CD4-positive, alpha-beta T cell treated with Interleukin-12 subunit alpha and Interleukin-12 subunit beta, for 1 hour (primary cell): ENCODE data around the gene FTH1.
A peak's percentile ranks its signal among the peaks of the same experiment; 100 is the strongest.
"Not testable (repeated sequence)": the region's sequence is repeated elsewhere in the genome, so short reads cannot be mapped to it uniquely, and the experiment has no call there.

ENCODE experiments used
- DNase-seq: peaks from one replicate; pipeline ENCODE4 v3.0.0-alpha.2; 2020

The FTH1 gene

DNA sequence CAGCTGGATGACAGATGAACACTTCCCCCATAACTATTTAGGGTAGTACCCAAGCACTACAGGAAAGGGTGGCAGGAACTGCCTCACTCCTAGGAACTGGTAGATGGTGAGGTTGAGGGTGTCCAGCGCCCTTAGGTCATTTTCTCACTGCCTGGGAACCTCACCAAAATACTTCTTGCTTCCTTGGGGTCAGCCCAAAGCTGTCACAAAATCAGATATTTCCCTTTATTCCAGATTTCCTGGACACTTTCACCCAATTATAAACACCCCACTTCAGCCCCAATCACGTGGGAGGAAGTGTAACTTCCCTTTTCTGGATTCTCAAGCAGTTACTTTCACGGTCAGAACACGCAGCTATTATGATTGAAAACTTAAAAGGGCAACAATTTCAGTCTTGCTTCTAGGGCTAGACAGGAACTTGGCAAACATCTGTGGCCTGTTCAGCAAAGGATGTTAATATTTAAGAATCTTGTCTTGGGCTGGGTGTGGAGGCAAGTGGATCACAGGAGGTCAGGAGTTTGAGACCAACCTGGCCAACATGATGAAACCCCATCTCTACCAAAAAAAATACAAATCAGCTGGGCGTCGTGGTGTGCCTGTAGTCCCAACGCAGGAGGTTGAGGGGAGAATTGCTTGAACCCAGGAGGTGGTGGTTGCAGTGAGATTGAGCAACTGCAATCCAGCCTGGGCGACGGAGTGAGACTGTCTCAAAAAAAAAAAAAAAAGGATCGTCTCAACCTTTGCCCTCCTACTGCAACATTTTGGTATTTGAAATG lies 4.0 kb downstream of the FTH1 start:
- peak; percentile 50 for DNase-seq

DNA sequence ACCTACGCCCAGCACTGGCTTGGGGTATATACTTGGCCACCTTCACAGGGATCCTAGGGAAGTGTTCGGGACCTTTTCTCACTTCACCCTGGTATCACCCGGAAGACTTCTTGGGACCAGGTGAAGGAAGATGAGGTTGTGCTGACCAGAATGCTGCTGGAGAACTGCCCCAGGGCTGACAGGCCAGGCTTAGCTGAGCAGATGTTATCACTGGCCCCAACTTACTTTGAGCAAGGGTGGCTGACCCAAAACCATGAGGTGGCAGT lies 4.5 kb downstream of the FTH1 start:
- DNase-seq, result no peak

DNA sequence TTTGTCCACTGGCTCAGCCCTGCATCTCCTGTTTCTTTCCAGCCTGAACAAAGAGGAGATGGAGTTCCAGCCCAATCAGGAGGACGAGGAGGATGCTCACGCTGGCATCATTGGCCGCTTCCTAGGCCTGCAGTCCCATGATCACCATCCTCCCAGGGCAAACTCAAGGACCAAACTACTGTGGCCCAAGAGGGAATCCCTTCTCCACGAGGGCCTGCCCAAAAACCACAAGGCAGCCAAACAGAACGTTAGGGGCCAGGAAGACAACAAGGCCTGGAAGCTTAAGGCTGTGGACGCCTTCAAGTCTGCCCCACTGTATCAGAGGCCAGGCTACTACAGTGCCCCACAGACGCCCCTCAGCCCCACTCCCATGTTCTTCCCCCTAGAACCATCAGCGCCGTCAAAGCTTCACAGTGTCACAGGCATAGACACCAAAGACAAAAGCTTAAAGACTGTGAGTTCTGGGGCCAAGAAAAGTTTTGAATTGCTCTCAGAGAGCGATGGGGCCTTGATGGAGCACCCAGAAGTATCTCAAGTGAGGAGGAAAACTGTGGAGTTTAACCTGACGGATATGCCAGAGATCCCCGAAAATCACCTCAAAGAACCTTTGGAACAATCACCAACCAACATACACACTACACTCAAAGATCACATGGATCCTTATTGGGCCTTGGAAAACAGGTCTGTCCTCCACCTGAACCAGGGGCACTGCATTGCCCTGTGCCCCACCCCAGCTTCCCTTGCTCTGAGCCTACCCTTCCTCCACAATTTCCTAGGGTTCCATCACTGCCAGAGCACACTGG lies 5.0 kb downstream of the FTH1 start:
- peak; percentile 17 for DNase-seq

DNA sequence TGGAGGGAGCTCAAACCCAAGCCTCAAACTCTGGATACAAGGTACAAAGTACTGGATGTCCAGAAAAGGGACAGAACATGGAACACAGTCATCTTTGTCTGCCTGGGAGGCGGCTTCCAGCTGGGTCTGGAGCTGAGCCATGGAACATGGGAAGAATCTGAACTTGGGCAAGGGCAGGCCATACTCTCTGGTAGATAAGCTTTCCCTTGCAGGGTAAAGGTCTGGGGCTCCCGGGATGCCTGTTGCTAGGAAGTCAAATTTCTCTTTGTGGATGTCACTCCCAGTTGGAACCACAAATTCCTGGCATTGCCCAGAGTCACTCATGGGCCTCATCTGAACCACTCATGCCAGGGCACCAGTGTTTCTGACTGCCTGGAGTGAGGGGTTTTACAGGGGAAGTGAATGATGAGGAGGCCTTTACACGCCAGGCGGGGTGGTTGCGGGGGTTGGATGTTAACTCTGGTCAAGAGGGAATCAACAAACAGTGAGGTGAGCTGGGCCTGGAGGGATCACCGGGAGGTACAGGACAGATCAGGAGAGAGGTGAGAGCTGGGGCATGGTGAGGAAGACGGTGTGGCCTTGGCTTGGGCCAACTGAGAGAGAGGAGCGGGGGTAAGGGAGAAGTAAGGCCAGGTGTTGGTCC lies 5.7 kb downstream of the FTH1 start:
- DNase-seq, result no peak

DNA sequence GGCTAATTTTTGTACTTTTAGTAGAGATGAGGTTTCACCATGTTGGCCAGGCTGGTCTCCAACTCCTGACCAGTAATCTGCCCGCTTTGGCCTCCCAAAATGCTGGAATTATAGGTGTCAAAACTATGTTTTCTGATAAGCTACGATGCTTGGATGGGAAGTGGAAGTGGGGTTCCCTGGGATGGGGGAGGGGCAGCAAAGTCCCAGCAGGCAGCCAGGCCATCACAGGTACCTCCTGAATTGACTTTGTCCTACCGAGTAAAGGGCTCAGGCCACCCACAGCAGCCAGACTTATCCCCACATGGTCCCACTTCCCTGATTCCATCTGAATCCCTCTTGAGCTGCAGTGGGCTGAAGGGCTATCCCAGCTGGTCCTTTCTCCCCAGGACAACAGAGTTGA lies 6.9 kb downstream of the FTH1 start:
- no peak for DNase-seq

DNA sequence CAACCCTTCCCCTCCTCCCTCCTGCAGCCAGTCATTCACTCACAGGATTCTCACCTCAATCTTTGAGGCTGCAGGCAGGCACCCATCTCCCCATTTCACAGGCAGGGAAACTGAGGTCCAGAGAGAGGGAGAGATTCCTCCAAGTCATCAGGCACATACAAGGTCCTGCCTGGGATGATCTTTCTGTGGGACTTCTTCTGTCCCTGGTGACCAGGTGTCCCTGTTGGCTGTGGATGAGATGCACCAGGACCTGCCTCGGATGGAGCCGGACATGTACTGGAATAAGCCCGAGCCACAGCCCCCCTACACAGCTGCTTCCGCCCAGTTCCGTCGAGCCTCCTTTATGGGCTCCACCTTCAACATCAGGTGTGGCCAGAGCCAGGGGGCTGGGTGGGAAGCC lies 7.8 kb downstream of the FTH1 start:
- DNase-seq, result no peak

DNA sequence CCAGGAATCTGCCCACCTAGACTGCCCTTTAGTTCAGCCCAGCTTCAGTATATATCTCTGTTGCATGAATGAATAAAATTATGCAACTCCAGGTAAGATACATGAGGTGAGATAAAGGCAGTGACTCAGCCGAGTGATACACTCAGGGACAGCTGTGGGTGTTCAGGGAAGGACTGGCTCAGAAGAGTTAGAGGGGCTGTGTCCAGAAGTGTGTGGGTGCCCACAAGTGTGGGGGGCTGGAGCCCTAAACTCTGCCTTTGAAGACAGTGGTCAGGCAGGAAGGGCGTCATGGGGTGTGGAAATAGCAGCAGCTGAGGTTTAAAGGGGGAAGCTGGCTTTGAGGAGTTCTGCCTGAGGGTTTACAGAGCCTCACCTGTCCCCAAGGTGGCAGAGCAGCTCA lies 8.3 kb downstream of the FTH1 start:
- no peak for DNase-seq

DNA sequence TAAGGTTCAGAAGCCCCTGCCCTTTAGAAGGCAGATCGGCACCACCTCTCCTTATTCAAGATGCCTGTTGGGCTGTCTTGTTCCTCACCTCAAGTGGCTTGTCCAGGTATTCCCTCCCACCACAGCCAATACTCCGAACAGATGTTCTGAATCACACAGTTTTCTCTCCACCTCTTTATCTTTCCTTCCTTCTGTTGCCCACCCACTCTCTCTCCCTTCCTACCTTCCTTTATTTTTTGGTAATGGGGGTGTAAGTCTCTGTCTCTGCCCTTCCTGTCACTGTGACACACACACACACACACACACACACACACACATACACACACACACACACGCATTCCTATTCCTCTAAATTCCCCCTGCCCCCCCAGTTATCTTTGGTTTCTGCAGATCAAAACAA lies 8.8 kb downstream of the FTH1 start:
- DNase-seq, result no peak

DNA sequence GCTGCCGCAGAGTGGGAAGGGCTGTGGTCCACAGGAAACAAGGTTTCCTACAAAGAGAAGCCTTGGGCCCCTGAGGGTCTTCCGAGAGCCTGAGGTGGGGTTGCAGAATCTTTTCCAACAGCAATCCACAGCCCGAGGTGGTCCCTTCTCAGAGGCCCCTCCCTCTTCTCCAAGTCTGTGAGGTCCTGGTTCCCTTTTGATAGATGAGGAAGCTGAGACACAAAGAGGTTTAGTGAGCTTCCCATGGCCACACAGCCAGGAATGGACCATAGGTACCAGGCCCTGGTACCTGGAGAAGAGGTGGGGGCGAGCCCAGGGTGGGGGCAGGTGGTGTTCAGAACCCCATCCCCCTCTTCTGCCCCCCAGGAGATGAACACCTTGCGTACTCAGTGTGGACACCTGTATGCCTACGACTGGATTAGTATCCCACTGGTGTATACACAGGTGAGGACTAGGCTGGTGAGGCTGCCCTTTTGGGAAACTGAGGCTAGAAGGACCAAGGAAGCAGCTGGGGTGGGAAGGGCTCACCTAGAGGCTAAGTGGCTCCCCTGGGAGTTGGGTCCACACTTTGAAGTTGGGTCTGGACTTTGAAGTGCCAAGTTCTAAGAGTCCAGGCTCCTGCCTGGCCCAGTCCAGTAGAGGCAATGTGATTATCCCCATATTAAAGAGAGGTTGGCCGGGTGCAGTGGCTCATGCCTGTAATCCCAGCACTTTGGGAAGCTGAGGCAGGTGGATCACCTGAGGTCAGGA lies 10.2 kb downstream of the FTH1 start:
- DNase-seq, result no peak

DNA sequence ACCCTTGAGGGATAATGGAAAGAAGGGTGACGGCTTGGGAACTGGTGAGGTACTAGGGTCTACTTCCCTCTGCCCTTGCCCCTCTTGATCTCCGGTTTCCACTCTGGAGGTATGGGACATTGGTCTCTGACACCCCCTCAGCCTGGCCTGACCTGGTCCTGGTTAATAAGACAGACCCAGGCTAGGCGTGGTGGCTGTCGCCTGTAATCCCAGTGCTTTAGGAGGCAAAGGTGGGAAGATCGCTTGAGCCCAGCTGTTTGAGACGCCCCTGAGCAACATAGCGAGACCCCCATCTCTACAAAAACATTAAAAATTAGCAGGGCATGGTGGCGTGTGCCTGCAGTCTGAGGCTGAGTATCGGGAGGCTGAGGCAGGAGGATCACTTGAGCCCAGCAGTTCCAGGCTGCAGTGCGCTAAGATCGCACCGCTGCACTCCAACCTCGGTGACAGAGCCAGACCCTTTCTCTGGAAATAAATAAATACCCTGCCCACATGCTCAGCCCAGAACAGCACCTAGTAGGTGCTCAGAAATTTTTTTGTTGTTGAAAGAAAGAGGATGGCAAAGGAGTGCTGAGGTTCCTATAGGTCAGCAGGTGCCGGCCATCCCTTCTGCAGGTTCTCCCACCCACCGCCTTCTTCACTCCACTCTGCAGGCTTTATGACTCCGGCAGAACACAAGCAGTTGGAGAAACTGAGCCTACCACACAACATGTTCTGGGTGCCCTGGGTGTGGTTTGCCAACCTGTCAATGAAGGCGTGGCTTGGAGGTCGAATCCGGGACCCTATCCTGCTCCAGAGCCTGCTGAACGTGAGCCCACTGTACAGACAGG lies 11.0 kb downstream of the FTH1 start:
- DNase-seq, result no peak

DNA sequence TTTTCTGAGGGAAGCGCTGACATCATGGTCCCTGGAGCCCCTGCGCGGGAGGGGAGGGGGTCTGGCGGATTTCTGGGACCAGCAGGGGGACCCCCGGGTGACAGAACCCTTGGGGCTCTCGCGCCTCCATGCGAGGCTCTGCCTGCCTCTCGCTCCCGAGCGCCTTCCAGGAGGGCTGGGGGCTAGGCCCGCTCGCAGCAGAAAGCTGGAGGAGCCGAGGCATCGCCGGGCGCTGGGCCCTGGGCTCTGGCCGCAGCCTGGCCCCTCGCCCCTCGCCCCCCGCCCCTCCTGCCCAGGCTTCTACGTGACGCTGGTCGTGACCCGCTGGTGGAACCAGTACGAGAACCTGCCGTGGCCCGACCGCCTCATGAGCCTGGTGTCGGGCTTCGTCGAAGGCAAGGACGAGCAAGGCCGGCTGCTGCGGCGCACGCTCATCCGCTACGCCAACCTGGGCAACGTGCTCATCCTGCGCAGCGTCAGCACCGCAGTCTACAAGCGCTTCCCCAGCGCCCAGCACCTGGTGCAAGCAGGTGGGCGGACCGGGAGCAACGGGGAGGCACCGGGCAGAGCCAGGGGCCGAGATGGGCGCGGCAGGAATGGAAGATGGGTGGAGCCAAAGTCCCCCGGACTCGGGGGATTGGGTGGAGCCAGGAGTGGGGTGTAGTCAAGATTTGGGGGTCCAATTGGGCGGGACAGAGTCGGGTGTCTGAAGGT lies 11.9 kb downstream of the FTH1 start:
- DNase-seq, result peak; percentile 35

DNA sequence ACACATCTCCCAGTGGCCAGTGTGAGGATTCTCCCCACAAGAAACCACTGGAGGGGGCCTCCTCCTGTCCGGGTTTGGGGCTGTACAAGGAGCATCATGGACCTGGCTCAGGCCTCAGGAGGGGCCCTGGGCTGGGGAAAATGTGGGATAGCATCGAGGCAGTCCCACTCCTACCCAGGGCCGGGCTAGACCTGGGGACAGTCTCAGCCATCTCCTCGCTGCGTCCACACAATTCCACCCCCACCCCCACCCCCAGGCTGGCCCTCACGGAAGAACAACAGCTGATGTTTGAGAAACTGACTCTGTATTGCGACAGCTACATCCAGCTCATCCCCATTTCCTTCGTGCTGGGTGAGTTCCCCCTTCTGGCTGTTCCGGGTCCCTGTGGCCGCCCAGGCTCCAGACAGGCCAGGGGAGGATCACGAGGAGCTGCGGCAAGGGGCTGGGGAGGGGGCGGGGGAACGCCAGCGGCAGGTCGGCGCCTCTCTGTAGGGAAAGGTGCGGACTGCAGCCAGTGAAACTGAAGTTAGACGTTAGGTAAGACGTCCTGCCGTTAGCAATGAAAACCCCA lies 12.5 kb downstream of the FTH1 start:
- peak; percentile 17 for DNase-seq

DNA sequence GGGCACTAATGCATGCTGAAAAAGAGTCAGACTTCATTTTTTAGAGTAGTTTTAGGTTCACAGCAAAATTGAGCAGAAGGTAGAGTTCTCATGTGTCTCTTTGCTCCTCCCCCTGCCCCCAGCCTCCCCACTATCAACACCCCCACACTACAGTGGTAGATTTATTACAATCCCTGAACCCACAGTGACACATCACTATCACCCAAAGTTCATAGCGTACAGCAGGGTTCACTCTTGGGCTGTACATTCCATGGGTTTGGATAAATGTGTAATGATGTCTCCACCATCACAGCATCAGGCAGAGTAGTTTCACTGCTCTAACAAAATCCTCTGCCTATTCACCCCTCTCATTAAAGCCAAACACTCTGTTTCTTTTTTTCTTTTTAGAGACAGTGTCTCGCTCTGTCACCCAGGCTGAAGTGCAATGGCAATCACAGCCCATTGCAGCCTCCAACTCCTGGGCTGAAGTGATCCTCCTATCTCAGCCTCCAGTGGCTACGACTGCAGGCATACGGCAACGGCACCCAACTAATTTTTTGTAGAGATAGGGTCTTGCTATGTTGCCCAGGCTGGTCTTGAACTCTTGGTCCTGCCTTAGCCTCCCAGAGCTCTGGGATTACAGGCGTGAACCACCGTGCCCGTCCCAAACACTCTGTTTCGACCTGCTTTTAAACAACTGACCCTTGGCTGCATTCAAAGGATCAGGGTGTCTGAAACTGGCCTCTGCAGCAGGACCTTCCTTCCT lies 13.2 kb downstream of the FTH1 start:
- no peak for DNase-seq

DNA sequence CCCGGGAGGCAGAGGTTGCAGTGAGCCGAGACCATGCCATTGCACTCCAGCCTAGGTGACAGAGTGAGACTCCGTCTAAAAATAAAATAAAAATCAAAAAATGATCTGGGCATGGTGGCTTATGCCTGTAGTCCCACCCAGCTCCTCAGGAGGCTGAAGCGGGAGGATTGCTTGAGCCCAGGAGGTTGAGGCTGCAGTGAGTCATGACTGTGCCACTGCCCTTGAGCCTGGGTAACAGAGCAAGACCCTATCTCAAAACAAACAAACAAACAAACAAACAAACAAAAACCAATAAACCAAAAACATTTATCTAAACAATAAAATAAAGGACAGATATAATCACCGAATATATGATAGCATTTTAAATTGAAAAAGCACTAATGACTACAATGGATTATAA lies 13.8 kb downstream of the FTH1 start:
- not testable (repeated sequence) for DNase-seq

DNA sequence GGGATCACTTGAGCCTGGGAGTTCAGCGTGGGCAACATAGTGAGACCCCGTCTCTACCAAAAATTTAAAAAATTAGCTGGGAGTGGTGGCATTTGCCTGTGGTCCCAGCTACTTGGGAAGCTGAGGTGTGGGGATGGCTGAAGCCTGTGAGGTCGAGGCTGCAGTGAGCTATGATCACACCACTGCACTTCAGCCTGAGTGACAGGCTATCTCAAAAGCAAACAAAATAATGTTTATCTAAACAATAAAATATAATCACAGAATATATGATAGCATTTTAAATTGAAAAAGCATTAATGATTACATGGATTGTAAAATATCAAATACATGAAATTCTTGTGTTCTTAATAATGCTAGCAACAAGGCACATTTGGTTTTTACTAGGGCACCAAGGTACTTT lies 14.6 kb downstream of the FTH1 start:
- no peak for DNase-seq

DNA sequence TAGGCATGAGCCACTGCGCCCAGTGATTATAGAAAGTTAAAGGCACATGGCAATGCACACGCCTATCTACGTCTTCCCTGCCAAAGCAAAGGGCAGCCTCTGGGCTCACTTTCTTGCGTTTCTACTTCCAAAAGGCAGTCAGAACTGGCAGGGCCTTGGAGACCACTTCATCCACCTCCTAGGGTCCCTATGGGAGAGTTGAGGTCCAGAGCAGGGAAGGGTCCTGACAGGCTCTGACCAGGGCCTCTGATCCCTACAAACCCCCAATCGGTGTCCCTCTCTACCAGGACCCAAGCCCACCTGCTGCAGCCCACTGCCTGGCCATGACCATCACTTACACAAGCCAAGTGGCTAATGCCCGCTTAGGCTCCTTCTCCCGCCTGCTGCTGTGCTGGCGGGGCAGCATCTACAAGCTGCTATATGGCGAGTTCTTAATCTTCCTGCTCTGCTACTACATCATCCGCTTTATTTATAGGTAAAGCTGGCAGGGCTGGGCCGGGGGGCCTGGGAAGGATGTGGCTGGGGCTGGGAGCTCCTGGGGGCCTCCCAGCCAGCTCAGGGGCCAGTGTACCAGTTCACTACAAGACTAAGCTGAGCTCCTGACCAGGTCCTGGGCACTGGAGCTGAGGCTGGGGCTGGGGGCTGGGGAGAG lies 15.8 kb downstream of the FTH1 start:
- DNase-seq, result no peak

DNA sequence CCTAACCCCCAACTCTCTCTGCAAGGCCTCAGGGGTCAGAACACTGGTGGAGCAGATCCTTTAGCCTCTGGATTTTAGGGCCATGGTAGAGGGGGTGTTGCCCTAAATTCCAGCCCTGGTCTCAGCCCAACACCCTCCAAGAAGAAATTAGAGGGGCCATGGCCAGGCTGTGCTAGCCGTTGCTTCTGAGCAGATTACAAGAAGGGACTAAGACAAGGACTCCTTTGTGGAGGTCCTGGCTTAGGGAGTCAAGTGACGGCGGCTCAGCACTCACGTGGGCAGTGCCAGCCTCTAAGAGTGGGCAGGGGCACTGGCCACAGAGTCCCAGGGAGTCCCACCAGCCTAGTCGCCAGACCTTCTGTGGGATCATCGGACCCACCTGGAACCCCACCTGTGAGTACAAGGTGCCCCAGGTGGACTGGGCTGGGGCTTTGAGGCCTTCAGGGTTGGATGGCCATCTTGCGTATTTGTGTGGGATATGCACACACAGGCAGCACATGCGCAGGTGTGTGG lies 17.3 kb downstream of the FTH1 start, which contains the start of gene BEST1:
TSS of gene BEST1 (plus strand) at position 317 of the 513 bp plus-strand sequence. CDS start 1,456 bp downstream, outside the sequence.
- no peak for DNase-seq

DNA sequence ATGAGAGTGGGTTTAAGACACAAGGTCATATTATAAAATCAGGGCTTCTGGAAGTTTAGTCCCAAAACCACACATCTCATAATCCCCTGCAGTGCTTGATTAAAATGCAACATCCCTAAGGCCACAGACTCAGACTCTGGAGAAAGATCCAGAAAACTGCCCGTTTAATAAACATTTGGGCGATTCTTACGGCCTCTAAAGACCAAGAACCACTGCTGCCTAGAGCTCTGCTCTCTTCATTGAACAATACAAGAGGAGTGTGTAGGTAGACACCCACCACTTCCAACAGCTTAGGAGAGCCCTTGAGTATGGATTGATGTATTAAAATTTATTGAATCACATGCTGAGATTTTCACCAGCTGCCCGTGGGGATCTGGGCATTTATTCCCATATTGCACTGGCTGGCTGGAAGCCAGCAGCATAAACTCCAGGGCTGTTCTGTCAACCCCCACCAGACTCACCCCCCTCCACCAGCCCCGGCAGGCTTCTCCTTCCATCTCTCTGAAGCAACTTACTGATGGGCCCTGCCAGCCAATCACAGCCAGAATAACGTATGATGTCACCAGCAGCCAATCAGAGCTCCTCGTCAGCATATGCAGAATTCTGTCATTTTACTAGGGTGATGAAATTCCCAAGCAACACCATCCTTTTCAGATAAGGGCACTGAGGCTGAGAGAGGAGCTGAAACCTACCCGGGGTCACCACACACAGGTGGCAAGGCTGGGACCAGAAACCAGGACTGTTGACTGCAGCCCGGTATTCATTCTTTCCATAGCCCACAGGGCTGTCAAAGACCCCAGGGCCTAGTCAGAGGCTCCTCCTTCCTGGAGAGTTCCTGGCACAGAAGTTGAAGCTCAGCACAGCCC lies 18.0 kb downstream of the FTH1 start:
- DNase-seq, result peak; percentile 21

DNA sequence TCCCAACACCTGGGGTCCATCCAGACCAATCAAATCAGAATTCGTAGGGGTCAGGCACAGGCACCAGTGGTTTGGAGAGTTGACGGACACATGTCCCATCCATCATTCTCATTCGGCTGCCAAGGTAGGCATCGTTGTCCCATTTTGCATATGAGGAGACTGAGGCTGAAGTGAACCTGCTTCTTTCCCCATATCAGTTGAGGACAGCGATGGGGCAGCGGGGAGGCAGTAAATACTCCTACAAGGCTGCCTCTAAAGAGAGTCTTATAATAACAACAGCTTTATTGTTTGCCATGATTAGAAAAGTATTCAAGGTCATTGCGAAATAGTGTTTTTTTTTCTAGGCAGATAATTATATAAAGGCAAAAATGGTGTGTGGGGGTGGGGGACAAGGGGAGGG lies 18.9 kb downstream of the FTH1 start:
- DNase-seq, result no peak
